Breast epithelium (tissue), 3 donors: Measurements from ENCODE around the gene HMX3.

ENCODE experiments used
- POLR2A ChIP-seq: fragments of 450-650 bp; IDR thresholded peaks from one replicate; pipeline ENCODE4 v1.6.1; 2016; ENCODE audit warnings: antibody characterized with exemption, mild to moderate bottlenecking, moderate library complexity
- POLR2AphosphoS5 ChIP-seq, 3 donors: sonication (generic); formaldehyde crosslinking; IDR thresholded peaks; one replicate each; pipeline ENCODE4 v1.6.1; 2017; ENCODE audit warnings: antibody characterized with exemption in 3 of 3
- TF ChIP-seq, protein P1 (sequence below), 3 donors: fragments of 450-650 bp; IDR thresholded peaks; one replicate each; pipeline ENCODE4 v1.5.1; 2016 to 2017; ENCODE audit warnings: antibody characterized with exemption in 3 of 3, mild to moderate bottlenecking in 3 of 3, moderate library complexity in 3 of 3

DNA sequence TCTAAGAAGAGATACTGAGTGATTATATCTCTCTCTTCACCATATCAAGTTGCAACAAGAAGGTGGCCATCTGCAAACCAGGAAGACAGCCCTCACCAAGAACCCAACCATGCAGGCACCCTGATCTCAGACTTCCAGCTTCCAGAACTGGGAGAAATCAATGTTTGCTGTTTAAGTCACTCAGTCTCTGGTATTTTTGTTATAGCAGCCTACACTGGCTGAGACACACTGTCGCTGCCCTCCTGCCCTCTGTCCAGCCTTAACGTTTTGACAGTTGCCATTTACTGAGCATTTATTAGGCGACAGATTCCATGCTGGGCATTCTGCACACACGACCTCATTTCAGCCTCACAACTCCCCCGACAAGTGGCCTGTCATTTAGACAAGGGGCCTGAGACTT, 9.5 kb upstream of the HMX3 start:
- TF ChIP-seq POLR2AphosphoS5 (IDR thresholded peaks at IDR 0.05) = no peak
- TF ChIP-seq, protein P1, sequence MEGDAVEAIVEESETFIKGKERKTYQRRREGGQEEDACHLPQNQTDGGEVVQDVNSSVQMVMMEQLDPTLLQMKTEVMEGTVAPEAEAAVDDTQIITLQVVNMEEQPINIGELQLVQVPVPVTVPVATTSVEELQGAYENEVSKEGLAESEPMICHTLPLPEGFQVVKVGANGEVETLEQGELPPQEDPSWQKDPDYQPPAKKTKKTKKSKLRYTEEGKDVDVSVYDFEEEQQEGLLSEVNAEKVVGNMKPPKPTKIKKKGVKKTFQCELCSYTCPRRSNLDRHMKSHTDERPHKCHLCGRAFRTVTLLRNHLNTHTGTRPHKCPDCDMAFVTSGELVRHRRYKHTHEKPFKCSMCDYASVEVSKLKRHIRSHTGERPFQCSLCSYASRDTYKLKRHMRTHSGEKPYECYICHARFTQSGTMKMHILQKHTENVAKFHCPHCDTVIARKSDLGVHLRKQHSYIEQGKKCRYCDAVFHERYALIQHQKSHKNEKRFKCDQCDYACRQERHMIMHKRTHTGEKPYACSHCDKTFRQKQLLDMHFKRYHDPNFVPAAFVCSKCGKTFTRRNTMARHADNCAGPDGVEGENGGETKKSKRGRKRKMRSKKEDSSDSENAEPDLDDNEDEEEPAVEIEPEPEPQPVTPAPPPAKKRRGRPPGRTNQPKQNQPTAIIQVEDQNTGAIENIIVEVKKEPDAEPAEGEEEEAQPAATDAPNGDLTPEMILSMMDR (IDR thresholded peaks at IDR 0.05) = no peak
- TF ChIP-seq POLR2A = no peak
